Endodermal cell (in vitro differentiated cells): ENCODE measurements around the gene RUNX2. TPM values are rescaled to one million over a fixed set of nuclear protein-coding genes. Genes with fewer than 3 reads are reported as not detected.

Experiments
- DNase-seq: peaks from one replicate; pipeline ENCODE4 v3.0.0-alpha.2; 2017
- H3K27ac ChIP-seq: 2 replicates; pipeline ENCODE4 v1.5.1; 2013; ENCODE audit warnings: mild to moderate bottlenecking, low read depth, low read length, moderate library complexity
- H3K27me3 ChIP-seq: 2 replicates; pipeline ENCODE4 v1.6.1; 2013; ENCODE audit warnings: mild to moderate bottlenecking, low read length, moderate library complexity; ENCODE audit not compliant: insufficient read depth, control insufficient read depth, poor library complexity, severe bottlenecking
- H3K36me3 ChIP-seq: 2 replicates; pipeline ENCODE4 v1.7.0; 2013; ENCODE audit warnings: mild to moderate bottlenecking, low read length, moderate library complexity; ENCODE audit not compliant: control insufficient read depth, insufficient read depth
- H3K4me1 ChIP-seq: one replicate; pipeline ENCODE4 v1.7.0; 2013; ENCODE audit warnings: low read length; ENCODE audit not compliant: control insufficient read depth, insufficient read depth
- H3K4me3 ChIP-seq: 2 replicates; pipeline ENCODE4 v1.5.1; 2013; ENCODE audit warnings: mild to moderate bottlenecking, low read length, moderate library complexity
- H3K9ac ChIP-seq: 2 replicates; pipeline ENCODE4 v1.6.1; 2013; ENCODE audit warnings: mild to moderate bottlenecking, low read length, moderate library complexity; ENCODE audit not compliant: poor library complexity, severe bottlenecking; ENCODE audit errors: extremely low read depth
- H3K9me3 ChIP-seq: 2 replicates; pipeline ENCODE4 v1.6.1; 2013; ENCODE audit warnings: mild to moderate bottlenecking, low read length, moderate library complexity; ENCODE audit not compliant: control insufficient read depth
- H3K27ac Mint-ChIP-seq: 2 replicates; pipeline ENCODE4 v1.8.0; 2020; ENCODE audit warnings: mixed read lengths
- H3K27me3 Mint-ChIP-seq: 2 replicates; pipeline ENCODE4 v1.8.0; 2021; ENCODE audit warnings: mild to moderate bottlenecking, mixed read lengths; ENCODE audit not compliant: insufficient read depth
- H3K36me3 Mint-ChIP-seq: 2 replicates; pipeline ENCODE4 v1.8.0; 2020; ENCODE audit warnings: low read depth, mixed read lengths
- H3K4me1 Mint-ChIP-seq: 2 replicates; pipeline ENCODE4 v1.8.0; 2020; ENCODE audit warnings: mixed read lengths
- H3K4me3 Mint-ChIP-seq: 2 replicates; pipeline ENCODE4 v1.8.0; 2020; ENCODE audit warnings: mild to moderate bottlenecking, moderate library complexity, mixed read lengths
- H3K9me3 Mint-ChIP-seq: 2 replicates; pipeline ENCODE4 v1.8.0; 2020; ENCODE audit warnings: mild to moderate bottlenecking, mixed read lengths
- WGBS, 2 experiments: methylation state at CpG; one replicate each; pipeline versions ENCODE4 v1.1.5 to v1.1.7; 2013; ENCODE audit warnings: missing lambda C conversion rate in 2 of 2, mixed read lengths in 1 of 2; ENCODE audit not compliant: insufficient coverage in 1 of 2, insufficient read length in 1 of 2; 5-methylcytosine and 5-hydroxymethylcytosine counted together
- total RNA-seq, 2 donors: library from RNA; stranded (reverse); fragmentation: NEBNext Ultra II Directional in 1 of 2; extraction: Animal tissue kit (Norgen Biotek cat#: 25700) in 1 of 2; gene quantifications; 2 replicates in 1 of 2; 3 replicates in 1 of 2; pipeline ENCODE4 v1.2.1, GENCODE V29; 2021
- TF ChIP-seq, protein P1 (sequence below): fragments of 200-600 bp; sonication (generic); conservative IDR thresholded peaks from 2 replicates; pipeline ENCODE4 v1.5.0; 2021; ENCODE audit warnings: antibody characterized with exemption, mild to moderate bottlenecking

Gene RUNX2
- total RNA-seq, 2 donors from 2014 or later: 0.18 to 0.26 TPM

DNA sequence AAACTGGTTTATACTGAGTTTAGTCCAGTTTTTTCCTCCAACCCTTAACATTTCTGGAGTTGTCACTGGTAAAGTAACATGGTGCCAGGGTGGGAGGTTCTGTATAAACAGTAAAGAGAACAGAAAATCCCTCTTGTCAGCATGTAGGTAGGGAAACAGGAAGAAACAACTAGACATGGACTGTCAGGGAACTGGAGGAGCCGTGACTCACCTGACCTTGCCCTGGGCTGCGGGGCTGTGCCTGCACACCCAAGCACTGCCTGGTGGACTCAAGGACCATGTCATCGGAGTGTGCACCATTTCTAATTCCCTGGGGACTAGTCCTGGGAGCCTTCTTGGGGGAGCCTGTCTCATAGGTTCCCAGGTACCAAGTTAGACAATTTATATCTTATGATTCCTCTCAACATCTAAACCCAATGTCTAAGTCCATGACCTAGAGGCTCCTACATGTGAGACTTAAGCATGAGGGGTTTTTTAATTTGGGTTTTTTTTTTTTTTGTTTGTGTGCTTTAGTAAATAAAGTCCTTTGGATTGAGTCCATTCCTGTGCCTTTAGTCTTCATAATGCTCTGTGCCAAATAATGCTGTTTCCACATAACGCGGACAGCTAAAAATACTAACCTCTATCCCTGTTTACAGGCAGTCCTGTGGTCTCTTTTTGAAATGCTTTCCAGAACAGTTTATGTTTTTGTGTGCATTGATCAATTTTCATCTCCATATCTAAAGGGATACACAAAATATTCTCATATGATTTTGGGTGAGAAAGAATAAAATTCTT lies 186.5 kb downstream of the RUNX2 start:
- Histone ChIP-seq H3K27me3 (no peaks in the 10 kb centered on the region), H3K27ac (no peak overlapping the region), H3K4me3 (no peak overlapping the region), H3K9me3 (no peaks in the 10 kb centered on the region), H3K9ac (no peak overlapping the region), H3K4me1 (no peaks in the 10 kb centered on the region), H3K36me3 (no peaks in the 10 kb centered on the region)
- no peaks in the 10 kb centered on the region for H3K27me3 Mint-ChIP-seq
- TF ChIP-seq, protein P1, sequence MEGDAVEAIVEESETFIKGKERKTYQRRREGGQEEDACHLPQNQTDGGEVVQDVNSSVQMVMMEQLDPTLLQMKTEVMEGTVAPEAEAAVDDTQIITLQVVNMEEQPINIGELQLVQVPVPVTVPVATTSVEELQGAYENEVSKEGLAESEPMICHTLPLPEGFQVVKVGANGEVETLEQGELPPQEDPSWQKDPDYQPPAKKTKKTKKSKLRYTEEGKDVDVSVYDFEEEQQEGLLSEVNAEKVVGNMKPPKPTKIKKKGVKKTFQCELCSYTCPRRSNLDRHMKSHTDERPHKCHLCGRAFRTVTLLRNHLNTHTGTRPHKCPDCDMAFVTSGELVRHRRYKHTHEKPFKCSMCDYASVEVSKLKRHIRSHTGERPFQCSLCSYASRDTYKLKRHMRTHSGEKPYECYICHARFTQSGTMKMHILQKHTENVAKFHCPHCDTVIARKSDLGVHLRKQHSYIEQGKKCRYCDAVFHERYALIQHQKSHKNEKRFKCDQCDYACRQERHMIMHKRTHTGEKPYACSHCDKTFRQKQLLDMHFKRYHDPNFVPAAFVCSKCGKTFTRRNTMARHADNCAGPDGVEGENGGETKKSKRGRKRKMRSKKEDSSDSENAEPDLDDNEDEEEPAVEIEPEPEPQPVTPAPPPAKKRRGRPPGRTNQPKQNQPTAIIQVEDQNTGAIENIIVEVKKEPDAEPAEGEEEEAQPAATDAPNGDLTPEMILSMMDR: no peak
- DNase-seq: no peak
- H3K9me3 Mint-ChIP-seq: no peaks in the 10 kb centered on the region
- H3K4me1 Mint-ChIP-seq: peaks cover 6% of the 10 kb centered on the region
- no peaks in the 10 kb centered on the region for H3K36me3 Mint-ChIP-seq
- H3K4me3 Mint-ChIP-seq: no peak overlapping the region
- WGBS, 2 experiments: 87 to 90% methylated on average over 5 of the region's 5 CpGs
- H3K27ac Mint-ChIP-seq: no peak overlapping the region

DNA sequence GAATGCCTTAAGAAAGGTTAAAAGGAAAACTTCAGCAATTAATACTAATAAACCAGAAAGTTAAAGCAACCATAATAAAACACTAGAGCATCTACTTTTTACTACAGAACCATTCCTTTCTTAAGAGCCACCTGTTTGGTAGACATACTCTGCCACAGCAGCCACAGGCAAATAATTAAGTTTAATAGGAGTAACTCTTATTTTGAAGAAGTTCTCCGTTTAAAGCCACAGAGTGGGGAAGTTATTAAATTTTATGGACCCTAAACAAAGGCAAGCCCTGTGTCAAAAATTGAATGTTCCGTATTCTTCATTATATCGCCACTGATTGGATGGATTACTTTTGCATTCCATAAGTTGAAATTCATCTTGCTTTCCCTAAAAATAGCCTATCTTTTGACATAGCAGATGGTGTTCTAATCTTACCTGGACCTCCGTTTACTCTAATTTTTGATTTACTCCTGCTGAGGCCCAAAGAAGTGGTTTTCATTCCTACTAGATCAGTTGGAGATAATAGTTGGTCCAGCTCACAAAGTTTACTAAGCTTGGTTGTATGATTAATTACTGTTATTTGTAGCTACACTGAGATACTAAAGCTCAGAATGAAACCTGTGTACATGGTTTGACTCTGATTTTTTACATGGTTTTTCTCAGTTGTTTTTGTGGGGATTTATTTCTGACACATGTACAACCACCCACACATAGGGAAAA lies 190.0 kb downstream of the RUNX2 start:
- Histone ChIP-seq H3K27me3 (no peaks in the 10 kb centered on the region), H3K9ac (no peak overlapping the region), H3K27ac (no peak overlapping the region), H3K4me3 (no peak overlapping the region), H3K36me3 (no peaks in the 10 kb centered on the region), H3K4me1 (no peaks in the 10 kb centered on the region), H3K9me3 (no peaks in the 10 kb centered on the region)
- no peaks in the 10 kb centered on the region for H3K27me3 Mint-ChIP-seq
- WGBS, 2 experiments: 91 to 95% methylated on average over 4 of the region's 4 CpGs
- H3K4me1 Mint-ChIP-seq: peaks cover 13% of the 10 kb centered on the region
- no peaks in the 10 kb centered on the region for H3K36me3 Mint-ChIP-seq
- no peak for DNase-seq
- no peak overlapping the region for H3K4me3 Mint-ChIP-seq
- TF ChIP-seq, protein P1: no peak
- no peaks in the 10 kb centered on the region for H3K9me3 Mint-ChIP-seq
- no peak overlapping the region for H3K27ac Mint-ChIP-seq

DNA sequence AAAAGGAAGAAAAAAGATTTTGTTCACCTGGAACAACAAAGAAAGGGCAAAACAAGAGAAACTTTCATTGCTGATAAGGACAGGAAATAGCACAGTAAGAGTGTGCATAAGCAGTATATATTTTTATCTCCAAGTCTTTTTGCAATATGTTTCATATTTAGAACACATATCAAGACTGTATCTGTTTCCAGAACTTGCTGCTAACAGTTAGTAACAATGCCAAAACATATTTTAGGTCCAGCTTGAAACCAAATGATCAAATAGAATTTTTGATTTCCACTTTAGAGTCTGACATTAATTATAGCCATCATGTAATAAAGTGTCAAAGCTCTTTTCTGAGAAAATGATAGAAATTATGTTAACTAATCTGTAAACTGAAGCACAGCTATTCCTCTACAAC lies 193.1 kb downstream of the RUNX2 start:
- Histone ChIP-seq H3K4me1 (no peaks in the 10 kb centered on the region), H3K9me3 (no peaks in the 10 kb centered on the region), H3K27me3 (no peaks in the 10 kb centered on the region), H3K9ac (no peak overlapping the region), H3K36me3 (no peaks in the 10 kb centered on the region), H3K27ac (no peak overlapping the region), H3K4me3 (no peak overlapping the region)
- H3K9me3 Mint-ChIP-seq: no peaks in the 10 kb centered on the region
- TF ChIP-seq, protein P1: no peak
- H3K4me3 Mint-ChIP-seq: no peak overlapping the region
- no peak overlapping the region for H3K27ac Mint-ChIP-seq
- no peaks in the 10 kb centered on the region for H3K27me3 Mint-ChIP-seq
- H3K4me1 Mint-ChIP-seq: peaks cover 7% of the 10 kb centered on the region
- no peaks in the 10 kb centered on the region for H3K36me3 Mint-ChIP-seq
- no peak for DNase-seq
